H9 (cell line): ENCODE measurements around the gene NCS1. TPM values are rescaled to one million over a fixed set of nuclear protein-coding genes. Genes with fewer than 3 reads are reported as not detected.

Source experiments
- DNase-seq: peaks from one replicate; pipeline ENCODE4 v3.0.0-alpha.2; 2017
- H2AFZ ChIP-seq: one replicate; pipeline ENCODE4 v1.6.1; 2013; ENCODE audit warnings: mild to moderate bottlenecking, low read length, control low read depth, moderate library complexity
- H2AK5ac ChIP-seq: 2 replicates; pipeline ENCODE4 v1.6.1; 2013; ENCODE audit warnings: low read length, control low read depth, mixed read lengths; ENCODE audit not compliant: insufficient read length
- H2BK120ac ChIP-seq: one replicate; pipeline ENCODE4 v1.6.1; 2013; ENCODE audit warnings: low read depth, mild to moderate bottlenecking, low read length, control low read depth, inconsistent platforms; ENCODE audit not compliant: poor library complexity, severe bottlenecking
- H2BK12ac ChIP-seq: 2 replicates; pipeline ENCODE4 v1.6.1; 2013; ENCODE audit warnings: low read length, control low read depth, mixed read lengths, low read depth; ENCODE audit not compliant: insufficient read length
- H2BK15ac ChIP-seq: 2 replicates; pipeline ENCODE4 v1.6.1; 2013; ENCODE audit warnings: low read depth, low read length, control low read depth
- H2BK20ac ChIP-seq: one replicate; pipeline ENCODE4 v1.6.1; 2013; ENCODE audit warnings: low read depth, mild to moderate bottlenecking, low read length, control low read depth, inconsistent platforms; ENCODE audit not compliant: poor library complexity, severe bottlenecking
- H2BK5ac ChIP-seq: 2 replicates; pipeline ENCODE4 v1.6.1; 2013; ENCODE audit warnings: low read length, control low read depth, mixed read lengths; ENCODE audit not compliant: insufficient read length
- H3K14ac ChIP-seq: 2 replicates; pipeline ENCODE4 v1.6.1; 2013; ENCODE audit warnings: low read length, control low read depth; ENCODE audit not compliant: insufficient read depth
- H3K18ac ChIP-seq: 2 replicates; pipeline ENCODE4 v1.6.1; 2013; ENCODE audit warnings: low read depth, mild to moderate bottlenecking, mixed read lengths, low read length, control low read depth; ENCODE audit not compliant: insufficient read length
- H3K23ac ChIP-seq: 2 replicates; pipeline ENCODE4 v1.6.1; 2013; ENCODE audit warnings: low read length, control low read depth, mixed read lengths, low read depth; ENCODE audit not compliant: insufficient read length
- H3K23me2 ChIP-seq: 2 replicates; pipeline ENCODE4 v1.6.1; 2013; ENCODE audit warnings: low read depth, mild to moderate bottlenecking, mixed read lengths, low read length, control low read depth; ENCODE audit not compliant: insufficient read length, poor library complexity, severe bottlenecking
- H3K27ac ChIP-seq: 2 replicates; pipeline ENCODE4 v1.5.1; 2013; ENCODE audit warnings: low read length, control low read depth, mixed read lengths, low read depth; ENCODE audit not compliant: insufficient read length
- H3K27me3 ChIP-seq: 2 replicates; pipeline ENCODE4 v1.6.1; 2013; ENCODE audit warnings: low read length, control low read depth, inconsistent platforms; ENCODE audit not compliant: insufficient read depth
- H3K4ac ChIP-seq: 2 replicates; pipeline ENCODE4 v1.6.1; 2013; ENCODE audit warnings: low read depth, mild to moderate bottlenecking, control low read depth, inconsistent platforms, low read length, moderate library complexity
- H3K4me1 ChIP-seq: 2 replicates; pipeline ENCODE4 v1.6.1; 2013; ENCODE audit warnings: low read length, control low read depth, inconsistent platforms; ENCODE audit not compliant: insufficient read depth
- H3K4me2 ChIP-seq: 2 replicates; pipeline ENCODE4 v1.6.1; 2013; ENCODE audit warnings: low read length, control low read depth, mixed read lengths; ENCODE audit not compliant: insufficient read length, insufficient read depth
- H3K56ac ChIP-seq: 2 replicates; pipeline ENCODE4 v1.6.1; 2013; ENCODE audit warnings: low read depth, mild to moderate bottlenecking, mixed read lengths, low read length, control low read depth; ENCODE audit not compliant: insufficient read length
- H3K79me1 ChIP-seq: 2 replicates; pipeline ENCODE4 v1.6.1; 2013; ENCODE audit warnings: low read depth, mild to moderate bottlenecking, moderate library complexity, low read length, control low read depth, inconsistent platforms; ENCODE audit not compliant: insufficient read depth, poor library complexity, severe bottlenecking
- H3K79me2 ChIP-seq: 2 replicates; pipeline ENCODE4 v1.6.1; 2013; ENCODE audit warnings: low read length, control low read depth, inconsistent platforms; ENCODE audit not compliant: insufficient read depth
- H3K9ac ChIP-seq: 2 replicates; pipeline ENCODE4 v1.6.1; 2013; ENCODE audit warnings: low read length, control low read depth, mixed read lengths; ENCODE audit not compliant: insufficient read length; ENCODE audit errors: extremely low read depth
- H3K9me3 ChIP-seq: one replicate; pipeline ENCODE4 v1.6.1; 2013; ENCODE audit warnings: low read depth, low read length, inconsistent platforms; ENCODE audit not compliant: control insufficient read depth
- H3T11ph ChIP-seq: one replicate; pipeline ENCODE4 v1.6.1; 2013; ENCODE audit warnings: mild to moderate bottlenecking, low read length, control low read depth, inconsistent platforms
- H4K20me1 ChIP-seq: one replicate; pipeline ENCODE4 v1.6.1; 2013; ENCODE audit not compliant: control insufficient read depth, insufficient read length, insufficient read depth
- H4K5ac ChIP-seq: 2 replicates; pipeline ENCODE4 v1.6.1; 2013; ENCODE audit warnings: low read depth, mild to moderate bottlenecking, mixed read lengths, low read length, control low read depth; ENCODE audit not compliant: insufficient read length
- H4K8ac ChIP-seq: replicated peaks from 2 replicates; pipeline ENCODE4 v1.6.1; 2013; ENCODE audit warnings: low read length, control low read depth, mixed read lengths, low read depth; ENCODE audit not compliant: insufficient read length
- H4K91ac ChIP-seq: 2 replicates; pipeline ENCODE4 v1.6.1; 2013; ENCODE audit warnings: low read depth, mild to moderate bottlenecking, moderate library complexity, mixed read lengths, low read length, control low read depth; ENCODE audit not compliant: insufficient read length
- H3K27ac Mint-ChIP-seq, 3 experiments: 2 replicates in 2 of 3; 3 replicates in 1 of 3; pipeline ENCODE4 v1.8.0; 2020 to 2021; ENCODE audit warnings: mixed read lengths in 3 of 3, mild to moderate bottlenecking in 1 of 3, moderate library complexity in 1 of 3
- H3K27me3 Mint-ChIP-seq: 2 replicates; pipeline ENCODE4 v1.8.0; 2021; ENCODE audit warnings: low read depth, mild to moderate bottlenecking, moderate library complexity, mixed read lengths
- H3K36me3 Mint-ChIP-seq, 3 experiments: 2 replicates in 2 of 3; 3 replicates in 1 of 3; pipeline ENCODE4 v1.8.0; 2020 to 2021; ENCODE audit warnings: low read depth in 3 of 3, mixed read lengths in 3 of 3; ENCODE audit not compliant: insufficient read depth in 1 of 3
- H3K4me1 Mint-ChIP-seq, 2 experiments: 2 replicates each; pipeline ENCODE4 v1.8.0; 2020; ENCODE audit warnings: mixed read lengths in 2 of 2
- H3K4me3 Mint-ChIP-seq, 2 experiments: 2 replicates in 1 of 2; 3 replicates in 1 of 2; pipeline ENCODE4 v1.8.0; 2020 to 2021; ENCODE audit warnings: mild to moderate bottlenecking in 2 of 2, mixed read lengths in 2 of 2, moderate library complexity in 1 of 2
- H3K9me3 Mint-ChIP-seq, 2 experiments: 2 replicates in 1 of 2; 3 replicates in 1 of 2; pipeline ENCODE4 v1.8.0; 2020; ENCODE audit warnings: mild to moderate bottlenecking in 2 of 2, mixed read lengths in 2 of 2, moderate library complexity in 1 of 2
- WGBS: extraction: QIAGEN DNeasy Blood & Tissue Kit; methylation state at CpG from one replicate; pipeline ENCODE4 v1.1.7; 2013; ENCODE audit warnings: missing lambda C conversion rate, low lambda C conversion rate, mixed read lengths; ENCODE audit not compliant: insufficient read length; ENCODE audit errors: extremely low coverage; 5-methylcytosine and 5-hydroxymethylcytosine counted together
- total RNA-seq: library from RNA; stranded (reverse); gene quantifications from 2 replicates; pipeline ENCODE4 v1.2.1, GENCODE V29; 2021
- TF ChIP-seq, protein P1 (sequence below): fragments of 200-600 bp; sonication (generic); conservative IDR thresholded peaks from 3 replicates; pipeline ENCODE4 v1.8.0; 2021; ENCODE audit warnings: antibody characterized with exemption, mild to moderate bottlenecking

NCS1 gene
- total RNA-seq, 1 experiment from 2014 or later: 38.1 TPM

DNA sequence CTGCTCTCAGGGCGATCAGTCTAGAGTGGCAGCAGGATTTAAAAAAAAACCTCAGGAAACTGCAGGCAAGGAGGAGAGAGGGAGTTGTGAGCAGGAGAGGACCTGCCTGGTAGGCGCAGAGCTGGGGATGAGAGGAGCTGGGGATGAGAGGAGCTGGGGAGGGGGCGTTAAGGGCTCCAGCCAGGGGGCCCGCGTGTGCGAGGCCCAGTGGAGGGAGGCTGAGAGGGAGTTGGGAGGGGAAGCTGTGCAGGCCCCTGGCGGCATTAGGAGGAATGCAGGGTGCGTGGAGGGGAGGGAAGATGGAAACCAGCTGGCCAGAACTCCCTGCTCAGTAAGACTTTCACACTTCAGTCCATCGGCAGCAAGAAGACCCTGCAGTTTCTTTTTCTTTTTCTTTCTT, 48.1 kb downstream of the NCS1 start:
- no peak overlapping the region for H3K23ac ChIP-seq
- no peaks in the 10 kb centered on the region for H3K27me3 ChIP-seq
- Mint-ChIP-seq H3K4me3 (no peak overlapping the region; a peak in 1 of 5 replicates), H3K4me1 (peaks cover 12 to 29% of the 10 kb centered on the region in 2 experiments; a peak in 3 of 4 replicates), H3K27ac (peak overlapping the region in 2 of 3 experiments; percentile 41 to 65; a peak in 6 of 7 replicates), H3K27me3 (no peaks in the 10 kb centered on the region), H3K36me3 (peaks cover 6 to 13% (median 11%) of the 10 kb centered on the region in 3 experiments; a peak in 6 of 7 replicates), H3K9me3 (no peaks in the 10 kb centered on the region)
- no peak overlapping the region for H3K18ac ChIP-seq
- H3K9me3 ChIP-seq: no peaks in the 10 kb centered on the region
- H3K79me2 ChIP-seq: no peaks in the 10 kb centered on the region
- H4K5ac ChIP-seq: no peak overlapping the region
- no peak overlapping the region for H2BK15ac ChIP-seq
- H3K9ac ChIP-seq: no peak overlapping the region
- H2AFZ ChIP-seq: no peak overlapping the region
- no peaks in the 10 kb centered on the region for H4K20me1 ChIP-seq
- H3K79me1 ChIP-seq: no peaks in the 10 kb centered on the region
- no peaks in the 10 kb centered on the region for H3K23me2 ChIP-seq
- no peak overlapping the region for H3K4ac ChIP-seq
- no peak overlapping the region for H3K4me2 ChIP-seq
- no peak overlapping the region for H2BK20ac ChIP-seq
- WGBS: no CpG with 5 or more reads among the region's 9 CpGs
- H3T11ph ChIP-seq: no peak overlapping the region
- H3K4me1 ChIP-seq: no peaks in the 10 kb centered on the region; the same call in 1 of the 2 replicates
- no peak for DNase-seq
- H2BK12ac ChIP-seq: no peak overlapping the region
- no peak overlapping the region for H3K56ac ChIP-seq
- no peak overlapping the region for H2BK5ac ChIP-seq
- TF ChIP-seq, protein P1, sequence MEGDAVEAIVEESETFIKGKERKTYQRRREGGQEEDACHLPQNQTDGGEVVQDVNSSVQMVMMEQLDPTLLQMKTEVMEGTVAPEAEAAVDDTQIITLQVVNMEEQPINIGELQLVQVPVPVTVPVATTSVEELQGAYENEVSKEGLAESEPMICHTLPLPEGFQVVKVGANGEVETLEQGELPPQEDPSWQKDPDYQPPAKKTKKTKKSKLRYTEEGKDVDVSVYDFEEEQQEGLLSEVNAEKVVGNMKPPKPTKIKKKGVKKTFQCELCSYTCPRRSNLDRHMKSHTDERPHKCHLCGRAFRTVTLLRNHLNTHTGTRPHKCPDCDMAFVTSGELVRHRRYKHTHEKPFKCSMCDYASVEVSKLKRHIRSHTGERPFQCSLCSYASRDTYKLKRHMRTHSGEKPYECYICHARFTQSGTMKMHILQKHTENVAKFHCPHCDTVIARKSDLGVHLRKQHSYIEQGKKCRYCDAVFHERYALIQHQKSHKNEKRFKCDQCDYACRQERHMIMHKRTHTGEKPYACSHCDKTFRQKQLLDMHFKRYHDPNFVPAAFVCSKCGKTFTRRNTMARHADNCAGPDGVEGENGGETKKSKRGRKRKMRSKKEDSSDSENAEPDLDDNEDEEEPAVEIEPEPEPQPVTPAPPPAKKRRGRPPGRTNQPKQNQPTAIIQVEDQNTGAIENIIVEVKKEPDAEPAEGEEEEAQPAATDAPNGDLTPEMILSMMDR: peak; percentile 31; the same call in 2 of the 3 replicates
- H3K14ac ChIP-seq: no peak overlapping the region
- peak overlapping the region; percentile 22 for H4K8ac ChIP-seq
- no peak overlapping the region for H3K27ac ChIP-seq
- H4K91ac ChIP-seq: no peak overlapping the region
- H2BK120ac ChIP-seq: no peak overlapping the region
- no peak overlapping the region for H2AK5ac ChIP-seq
